ENCODE measurements around the gene TLE4.

- TF ChIP-seq CTCF (IDR thresholded peaks at IDR 0.05; ENCODE audit: poor library complexity) (no peak), EZH2 (IDR thresholded peaks at IDR 0.05; ENCODE audit: borderline replicate concordance) (no peak), EZH2phosphoT487 (IDR thresholded peaks at IDR 0.05; ENCODE audit: low read depth, severe bottlenecking, unreplicated experiment) (no peak)
Observed at GRCh38 chr9:79619930-79620329, 48.2 kb downstream of the TLE4 start.
